HepG2 (cell line): ENCODE data around the gene MEF2B. TPM values are rescaled to one million over a fixed set of nuclear protein-coding genes. Genes with fewer than 3 reads are reported as not detected.
A peak's percentile ranks its signal among the peaks of the same experiment; 100 is the strongest.

Source experiments
- ATAC-seq: fragments of 200-7000 bp; cut with Tn5 transposase; 3 replicates; pipeline ENCODE4 v1.9.1; 2020; ENCODE audit warnings: mild to moderate bottlenecking, moderate library complexity
- BruUV-seq: library from RNA; stranded (reverse); fragments of 400-500 nt; replicated peaks from 2 replicates; lab custom pipeline; 2021; lab: Mats Ljungman, UMichigan
- CTCF ChIA-PET: fragments of 300-600 bp; formaldehyde crosslinking; extraction: SDS; loops from one replicate; lab custom pipeline; 2021; ENCODE audit warnings: low total read pairs, inconsistent platforms, low intra/inter-chr PET ratio; lab: Yijun Ruan, JAX
- POLR2A ChIA-PET: fragments of 350-600 bp; sonication (Branson Sonifier 250); formaldehyde crosslinking; loops from one replicate; lab custom pipeline; 2020; ENCODE audit warnings: antibody characterized with exemption, inconsistent platforms; lab: Yijun Ruan, JAX
- DNase-seq: peaks from one replicate; pipeline ENCODE4 v3.0.0-alpha.2; 2015; ENCODE audit warnings: low spot score
- FAIRE-seq: peaks from 3 replicates; lab custom pipeline; 2011; peaks lifted over from hg19 to GRCh38; lab: Jason Lieb, UNC
- H2AFZ ChIP-seq: one replicate; pipeline ENCODE4 v1.6.1; 2011; ENCODE audit warnings: low read length, inconsistent platforms
- H3K27ac ChIP-seq: fragments of 300-600 bp; 3 replicates; pipeline ENCODE4 v1.8.0; 2011; ENCODE audit warnings: mixed run types, mild to moderate bottlenecking, mixed read lengths, low read length, inconsistent platforms; ENCODE audit not compliant: insufficient read depth; ENCODE audit errors: extremely low read length
- H3K27me3 ChIP-seq, 2 experiments: fragments of 200-600 bp in 1 of 2; 2 replicates in 1 of 2; 3 replicates in 1 of 2; pipeline versions ENCODE4 v1.6.0 to v1.8.0; 2011; ENCODE audit warnings: low read length in 2 of 2, mild to moderate bottlenecking in 2 of 2, moderate library complexity in 2 of 2, inconsistent platforms in 1 of 2; ENCODE audit not compliant: insufficient read depth in 2 of 2, control insufficient read depth in 1 of 2
- H3K36me3 ChIP-seq, 2 experiments: fragments of 200-600 bp in 1 of 2; replicated peaks in 1 of 2; 2 replicates in 1 of 2; 3 replicates in 1 of 2; pipeline versions ENCODE4 v1.5.1 to v1.8.0; 2011; ENCODE audit warnings: low read length in 2 of 2, inconsistent platforms in 1 of 2; ENCODE audit not compliant: insufficient read depth in 2 of 2, control insufficient read depth in 1 of 2
- H3K4me1 ChIP-seq: 2 replicates; pipeline ENCODE4 v1.5.1; 2012; ENCODE audit warnings: low read length, inconsistent platforms; ENCODE audit not compliant: insufficient read depth
- H3K4me2 ChIP-seq: 2 replicates; pipeline ENCODE4 v1.6.0; 2011; ENCODE audit warnings: low read depth, low read length, inconsistent platforms
- H3K4me3 ChIP-seq, 3 experiments: fragments of 200-600 bp in 1 of 3; sonication (generic), shearing (Covaris generic) in 1 of 3; replicated peaks in 1 of 3; 2 replicates each; pipeline ENCODE4 v1.5.1; 2011 to 2016; ENCODE audit warnings: low read length in 3 of 3, inconsistent platforms in 2 of 3, low read depth in 2 of 3, mild to moderate bottlenecking in 2 of 3, control low read depth in 1 of 3, mixed read lengths in 1 of 3; ENCODE audit not compliant: insufficient read depth in 1 of 3
- H3K79me2 ChIP-seq: one replicate; pipeline ENCODE4 v1.6.1; 2011; ENCODE audit warnings: low read length, inconsistent platforms; ENCODE audit not compliant: insufficient read depth
- H3K9ac ChIP-seq: 2 replicates; pipeline ENCODE4 v1.6.0; 2011; ENCODE audit warnings: mild to moderate bottlenecking, low read depth, low read length, inconsistent platforms; ENCODE audit not compliant: insufficient read depth
- H3K9me3 ChIP-seq: 2 replicates; pipeline ENCODE4 v1.5.1; 2012; ENCODE audit warnings: mild to moderate bottlenecking, low read length
- H4K20me1 ChIP-seq: 2 replicates; pipeline ENCODE4 v1.6.0; 2011; ENCODE audit warnings: inconsistent platforms, mild to moderate bottlenecking, low read length, moderate library complexity; ENCODE audit not compliant: insufficient read depth
- CENPBD1 ChIP-seq: sonication (generic); formaldehyde crosslinking; IDR thresholded peaks from 2 replicates; pipeline ENCODE4 v1.8.0; 2022; ENCODE audit warnings: missing genetic modification reagents, low read depth, mild to moderate bottlenecking, borderline replicate concordance
- DPF2 ChIP-seq: sonication (generic); formaldehyde crosslinking; IDR thresholded peaks from 2 replicates; pipeline ENCODE4 v1.4.0; 2020; ENCODE audit warnings: mild to moderate bottlenecking, low read depth, missing genetic modification reagents, borderline replicate concordance
- MAX ChIP-seq: IDR thresholded peaks from 2 replicates; pipeline ENCODE4 v1.6.1; 2012; ENCODE audit warnings: inconsistent platforms
- MTA3 ChIP-seq: sonication (generic); formaldehyde crosslinking; IDR thresholded peaks from 2 replicates; pipeline ENCODE4 v1.4.0; 2020; ENCODE audit warnings: missing genetic modification reagents
- PATZ1 ChIP-seq: sonication (generic); formaldehyde crosslinking; IDR thresholded peaks from 2 replicates; pipeline ENCODE4 v1.4.0; 2020; ENCODE audit warnings: missing genetic modification reagents
- PRMT3 ChIP-seq: sonication (generic); formaldehyde crosslinking; IDR thresholded peaks from 2 replicates; pipeline ENCODE4 v1.8.1; 2022; ENCODE audit warnings: low read depth, mild to moderate bottlenecking, moderate library complexity, missing genetic modification reagents, borderline replicate concordance
- SMC3 ChIP-seq: IDR thresholded peaks from 2 replicates; pipeline ENCODE4 v1.6.1; 2011; ENCODE audit warnings: low read length, improper control_type of control experiment
- TBL1XR1 ChIP-seq: fragments of 150-350 bp; IDR thresholded peaks from 2 replicates; pipeline ENCODE4 v1.6.1; 2014; ENCODE audit warnings: borderline replicate concordance, low read length; ENCODE audit not compliant: partially characterized antibody
- THAP7 ChIP-seq: sonication (generic); formaldehyde crosslinking; IDR thresholded peaks from 2 replicates; pipeline ENCODE4 v1.8.1; 2023; ENCODE audit warnings: mild to moderate bottlenecking, missing genetic modification reagents
- USF2 ChIP-seq, 2 experiments: sonication (generic) in 1 of 2; formaldehyde crosslinking in 1 of 2; IDR thresholded peaks; 2 replicates each; pipeline versions ENCODE4 v1.5.1 to v1.6.1; 2011 to 2020; ENCODE audit warnings: borderline replicate concordance in 1 of 2, low read depth in 1 of 2, low read length in 1 of 2, mild to moderate bottlenecking in 1 of 2, missing genetic modification reagents in 1 of 2, moderate library complexity in 1 of 2
- ZBTB14 ChIP-seq: sonication (generic); formaldehyde crosslinking; IDR thresholded peaks from 2 replicates; pipeline ENCODE4 v1.4.0; 2020; ENCODE audit warnings: missing genetic modification reagents
- ZMAT5 ChIP-seq: sonication (generic); formaldehyde crosslinking; IDR thresholded peaks from 2 replicates; pipeline ENCODE4 v1.5.0; 2020; ENCODE audit warnings: mild to moderate bottlenecking, low read depth, missing genetic modification reagents, borderline replicate concordance
- ZNF639 ChIP-seq: conservative IDR thresholded peaks from 2 replicates; pipeline ENCODE4 v1.6.1; 2018; ENCODE audit warnings: missing genetic modification reagents
- ZNF792 ChIP-seq: IDR thresholded peaks from 2 replicates; pipeline ENCODE4 v1.6.1; 2016
- WGBS: methylation state at CpG from one replicate; pipeline ENCODE4 v1.1.6; 2017; ENCODE audit warnings: low lambda C conversion rate; 5-methylcytosine and 5-hydroxymethylcytosine counted together
- in situ Hi-C: cut with HindIII; loops from 2 replicates; pipeline ENCODE4 v1.10.0; 2017; ENCODE audit warnings: low pct_unique_long_range_greater_than_20kb; ENCODE audit not compliant: extremely low pct_ligation_motif_present
- intact Hi-C: fragments of 100-400 bp; cut with micrococcal nuclease; formaldehyde crosslinking; loops from one replicate; pipeline ENCODE4 v1.10.0; 2022; ENCODE audit not compliant: unreplicated experiment
- polyA plus RNA-seq, 8 experiments: library from polyadenylated mRNA; depleted of rRNA in 3 of 8; stranded (reverse) in 7 of 8; unstranded in 1 of 8; fragments of >200 nt; fragmentation: Illumina TruSeq in 4 of 8; extraction: Trizol in 4 of 8; gene quantifications; 2 replicates each; pipeline versions ENCODE4 v1.2.1 to v1.2.3, GENCODE V29; 2011 to 2016; ENCODE audit warnings: low read depth in 4 of 8, missing spikeins in 1 of 8, mixed read lengths in 1 of 8; ENCODE audit not compliant: insufficient read depth in 1 of 8
- total RNA-seq, 5 experiments: library from RNA; depleted of rRNA; stranded (reverse); fragments of >200 nt; fragmentation: Illumina TruSeq; extraction: Trizol; gene quantifications; 2 replicates each; pipeline ENCODE4 v1.2.3, GENCODE V29; 2016; ENCODE audit warnings: low read depth in 1 of 5

Gene MEF2B
- total and polyA plus RNA-seq, 2 of the 13 experiments (the other 11 are each of a cell fraction or from before 2014, with no cell fraction given): 1.2 to 1.7 TPM

GRCh38 chr19:19101540-19101939 lies 68.5 kb downstream of the MEF2B start:
- Histone ChIP-seq H3K36me3 (no peaks in the 10 kb centered on the region), H3K9ac (0 out of 2 replicates have a peak overlapping the region, but pooled peaks have one; percentile 32), H3K79me2 (no peaks in the 10 kb centered on the region), H4K20me1 (no peaks in the 10 kb centered on the region), H3K27ac (peak overlapping the region; percentile 38), H3K4me1 (peaks cover 96% of the 10 kb centered on the region), H3K4me2 (no peak overlapping the region; the same call in 1 of the 2 replicates), H3K4me3 (no peak overlapping the region), H3K27me3 (no peaks in the 10 kb centered on the region), H3K9me3 (no peaks in the 10 kb centered on the region), H2AFZ (no peak overlapping the region)
- FAIRE-seq: no peak
- WGBS: 75% methylated on average over 3 of the region's 8 CpGs
- no peak for DNase-seq
- no peak for ATAC-seq
- in situ Hi-C loops: no loop called here
- BruUV-seq: no TSS peak
- ChIA-PET POLR2A (interaction anchor here (0.7 to 1.1 kb wide), 2 partner anchors 35 to 38 kb away, joined by 3 read pairs; partner anchors contain the start of gene SLC25A42), CTCF (no interaction called here)
- intact Hi-C loops: no loop called here
- no peak for TF ChIP-seq ZNF639
- TF ChIP-seq THAP7: no peak
- TF ChIP-seq ZMAT5 (CRISPR knock-in tag): no peak
- no peak for TF ChIP-seq MTA3
- peak; percentile 19; the same call in 1 of the 2 replicates for TF ChIP-seq MAX
- no peak for TF ChIP-seq DPF2
- no peak for TF ChIP-seq TBL1XR1
- no peak for TF ChIP-seq PRMT3 (CRISPR knock-in tag)
- TF ChIP-seq PATZ1 (CRISPR knock-in tag): 0 out of 2 replicates have a peak, but pooled peaks have one; percentile 18
- no peak for TF ChIP-seq SMC3
- no peak for TF ChIP-seq ZNF792 (CRISPR knock-in tag)
- TF ChIP-seq ZBTB14 (CRISPR knock-in tag): no peak
- TF ChIP-seq USF2 (IDR thresholded peaks at IDR 0.05; ENCODE audit: low read depth, low read length): no peak
- 0 out of 2 replicates have a peak, but pooled peaks have one; percentile 14 for TF ChIP-seq USF2 (CRISPR knock-in tag; IDR thresholded peaks at IDR 0.05; ENCODE audit: borderline replicate concordance)
- no peak for TF ChIP-seq CENPBD1 (CRISPR knock-in tag)
